Measurements from ENCODE around the gene ROR1.

ROR1 gene

DNA sequence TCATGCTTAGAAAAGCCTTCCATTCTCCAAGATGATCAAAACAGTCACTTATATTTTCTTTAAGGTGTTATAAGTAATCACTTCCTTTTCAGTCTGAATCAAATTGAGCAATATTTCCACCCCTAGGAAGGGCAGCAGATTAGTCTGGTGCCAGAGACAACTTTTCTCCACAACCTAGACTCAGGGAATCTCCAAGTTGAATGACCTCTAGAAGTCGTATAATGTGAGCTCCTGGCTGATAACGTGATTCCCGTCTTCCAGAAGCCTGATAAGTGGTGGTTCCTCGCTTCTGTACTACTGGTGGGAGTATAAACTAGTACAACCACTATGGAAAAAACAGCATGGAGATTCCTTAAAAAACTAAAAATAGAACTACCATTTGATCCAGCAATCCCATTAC, 251.2 kb downstream of the ROR1 start:
- no peak for DNase-seq (ENCODE audit: low read depth in 2 of 2)

DNA sequence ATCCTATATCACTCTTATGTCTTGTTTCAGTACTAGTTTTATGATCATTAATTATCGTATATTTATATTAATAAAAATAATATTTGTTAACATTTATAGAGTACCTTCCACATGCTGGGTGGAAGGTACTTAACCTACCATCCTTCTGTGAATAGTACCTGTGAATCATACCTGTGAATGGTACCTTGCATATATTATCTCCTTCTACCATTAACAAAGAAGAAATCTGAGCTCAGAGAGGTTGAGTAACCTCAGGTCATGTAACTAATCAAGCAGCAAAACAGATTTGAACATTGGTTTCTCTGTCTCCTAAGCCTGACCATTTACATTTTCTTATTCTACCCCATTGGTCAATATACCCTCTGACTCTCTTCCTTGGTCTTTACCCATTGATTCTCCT, 255.2 kb downstream of the ROR1 start:
- no peak for DNase-seq (ENCODE audit: low read depth in 2 of 2)

- no peak for DNase-seq (ENCODE audit: low read depth in 2 of 2)
Observed at GRCh38 chr1:64030411-64030810, 256.6 kb downstream of the ROR1 start.

- DNase-seq (ENCODE audit: low read depth in 2 of 2), result no peak
Observed at GRCh38 chr1:64031236-64031635, 257.4 kb downstream of the ROR1 start.

DNA sequence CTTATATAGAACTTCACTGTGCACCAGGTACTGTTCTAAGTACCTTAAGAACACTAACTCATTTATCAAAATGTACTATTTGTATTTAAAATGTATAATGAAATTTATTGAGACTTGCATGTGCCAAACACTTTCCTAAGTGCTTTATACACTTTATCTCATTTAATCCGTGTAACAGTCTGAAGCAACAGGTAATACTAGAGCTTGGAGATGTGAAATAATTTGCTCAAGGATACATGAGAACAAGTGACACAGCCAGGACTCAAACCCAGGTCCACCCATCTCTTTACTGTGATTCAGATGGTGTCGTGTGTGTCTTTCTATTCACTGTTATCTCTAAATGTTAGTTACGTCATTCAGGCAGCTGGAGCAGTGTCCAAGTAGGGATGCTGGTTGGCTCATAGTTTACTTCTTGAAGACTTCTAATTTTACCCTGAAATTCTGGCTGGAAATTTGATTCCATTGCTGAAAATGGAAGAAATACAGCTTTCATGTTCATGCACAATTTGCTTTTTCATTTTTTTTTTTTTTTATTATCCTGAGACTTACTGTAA, 259.9 kb downstream of the ROR1 start:
- DNase-seq (ENCODE audit: low read depth in 2 of 2), result no peak

GRCh38 chr1:64036549-64036948, 262.7 kb downstream of the ROR1 start:
- DNase-seq (ENCODE audit: low read depth in 2 of 2), result no peak

- DNase-seq (ENCODE audit: low read depth in 2 of 2), result no peak
Observed at GRCh38 chr1:64038119-64038518, 264.3 kb downstream of the ROR1 start.

- DNase-seq (ENCODE audit: low read depth in 2 of 2), result no peak
Observed at GRCh38 chr1:64038965-64039364, 265.1 kb downstream of the ROR1 start.

GRCh38 chr1:64039390-64039926, 265.6 kb downstream of the ROR1 start:
- DNase-seq (ENCODE audit: low read depth in 2 of 2), result no peak

- no peak for DNase-seq (ENCODE audit: low read depth in 2 of 2)
Observed at GRCh38 chr1:64041371-64042131, 267.7 kb downstream of the ROR1 start.

DNA sequence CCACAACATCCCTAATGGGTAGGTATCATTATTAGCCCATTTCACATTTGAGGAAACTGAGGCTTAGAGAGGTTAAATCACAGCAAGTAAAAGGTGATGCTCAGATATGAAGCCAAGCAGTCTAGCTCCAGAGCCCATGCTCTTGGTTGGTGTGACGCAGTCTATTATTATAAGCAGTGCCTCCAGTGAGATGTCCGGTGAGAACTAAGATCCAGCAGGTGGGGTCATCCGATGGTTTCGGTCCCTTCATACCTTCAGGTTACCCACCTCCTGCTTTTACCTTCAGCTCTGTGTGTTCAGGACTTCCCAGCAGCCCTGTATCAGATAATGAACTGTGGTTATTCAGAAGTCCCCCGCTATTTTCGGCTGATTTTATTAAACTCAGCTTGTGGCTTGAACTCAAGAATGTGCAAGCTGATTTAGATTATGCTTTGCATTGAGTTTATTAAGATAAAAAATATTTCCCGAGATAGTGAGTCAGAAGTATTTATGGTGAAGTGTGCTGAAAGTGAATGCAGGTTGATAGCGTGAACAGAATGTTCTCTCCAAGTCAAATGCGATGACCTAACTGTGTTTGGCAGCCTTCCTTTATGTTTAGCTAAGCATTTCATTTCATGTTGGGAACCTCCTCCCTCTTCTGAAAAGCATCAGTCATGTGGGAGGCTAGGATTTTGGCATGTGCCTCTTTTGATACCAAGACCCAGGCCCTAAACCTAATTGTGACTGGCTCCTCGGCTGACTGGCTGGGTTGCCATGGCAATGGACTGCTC, 268.7 kb downstream of the ROR1 start:
- DNase-seq (ENCODE audit: low read depth in 2 of 2), result no peak

DNA sequence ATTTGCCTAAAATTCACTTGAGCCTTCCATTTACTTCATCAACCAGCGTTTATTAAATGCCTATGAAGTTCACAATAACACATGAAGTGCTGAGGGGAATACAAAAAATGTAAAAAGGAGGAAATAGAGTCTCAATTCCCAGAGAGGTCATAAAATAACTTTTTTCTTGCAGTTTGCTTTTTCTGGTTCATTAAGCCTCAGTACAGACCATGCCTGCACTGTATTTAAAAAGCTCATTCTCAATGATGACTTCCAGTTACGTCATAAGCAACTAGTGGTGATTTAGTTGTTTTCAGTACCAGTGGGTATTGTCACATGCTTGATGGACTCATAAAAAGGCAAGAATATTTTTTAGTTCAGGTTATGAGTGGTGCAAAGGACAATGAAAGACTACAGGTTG, 269.5 kb downstream of the ROR1 start:
- DNase-seq (ENCODE audit: low read depth in 2 of 2), result no peak

DNA sequence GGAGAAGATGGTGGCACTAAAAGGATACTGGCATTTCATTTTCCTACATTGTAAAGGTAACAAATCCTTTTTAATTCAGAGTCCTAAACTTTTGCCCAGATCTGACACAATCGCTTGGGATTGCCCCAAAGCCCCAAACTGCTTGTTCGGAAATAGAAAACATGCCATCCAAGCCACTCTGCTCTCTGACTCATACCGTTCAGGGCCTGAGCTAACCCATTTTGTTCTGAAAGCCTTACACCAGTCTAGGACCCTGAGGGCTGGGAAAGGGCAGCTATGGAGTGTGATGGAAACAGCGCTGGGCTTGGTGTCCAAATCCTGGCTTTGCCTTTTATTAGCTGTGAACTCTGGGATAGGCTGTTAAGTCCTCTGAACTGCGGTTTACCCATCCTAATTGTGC, 270.2 kb downstream of the ROR1 start:
- no peak for DNase-seq (ENCODE audit: low read depth in 2 of 2)

- no peak for DNase-seq (ENCODE audit: low read depth in 2 of 2)
Observed at GRCh38 chr1:64046243-64046642, 272.4 kb downstream of the ROR1 start.

GRCh38 chr1:64046891-64047290, 273.1 kb downstream of the ROR1 start:
- no peak for DNase-seq (ENCODE audit: low read depth in 2 of 2)

DNA sequence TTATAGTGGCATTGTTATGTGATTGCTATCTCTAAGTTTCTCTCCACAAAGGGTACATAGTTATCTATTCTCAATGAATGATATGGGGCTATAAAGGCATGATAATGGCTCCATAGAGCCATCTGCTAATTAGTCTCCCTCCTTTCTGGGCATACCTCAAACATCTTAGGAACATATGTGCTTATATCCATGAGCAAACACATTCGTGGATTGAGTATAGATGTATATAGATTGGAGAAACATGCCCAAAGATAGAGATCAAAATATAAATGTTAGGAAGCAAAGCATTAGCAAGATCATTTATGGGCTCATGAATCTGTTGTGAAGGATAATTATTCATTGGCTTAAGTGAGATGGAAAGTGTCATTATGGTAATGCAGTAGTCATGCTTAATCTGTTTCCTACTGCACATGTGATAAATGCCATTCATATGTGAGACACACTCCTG, 273.8 kb downstream of the ROR1 start:
- DNase-seq (ENCODE audit: low read depth in 2 of 2), result no peak

GRCh38 chr1:64049900-64050540, 276.2 kb downstream of the ROR1 start:
- DNase-seq (ENCODE audit: low read depth in 2 of 2), result no peak

- no peak for DNase-seq (ENCODE audit: low read depth in 2 of 2)
Observed at GRCh38 chr1:64050601-64051000, 276.8 kb downstream of the ROR1 start.

DNA sequence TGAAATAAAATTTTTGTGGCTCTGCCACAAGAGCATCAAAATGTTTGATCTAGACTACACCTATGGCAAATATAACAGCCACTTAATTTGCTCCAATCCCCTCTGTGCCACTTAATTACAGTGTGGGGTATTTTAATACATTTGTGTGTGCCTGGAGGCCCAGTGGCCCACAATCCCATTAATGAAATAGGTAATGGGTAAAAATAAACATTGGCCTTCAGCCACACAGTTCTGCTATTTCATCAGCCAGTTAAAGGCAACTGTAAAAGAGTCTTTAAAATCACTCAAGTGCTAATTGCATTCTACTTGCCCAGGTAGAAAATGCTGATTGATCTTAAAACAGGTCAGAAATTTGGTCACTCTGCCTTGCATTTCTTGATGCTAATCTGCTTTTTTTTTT, 278.0 kb downstream of the ROR1 start:
- DNase-seq (ENCODE audit: low read depth in 2 of 2), result no peak

GRCh38 chr1:64052777-64053176, 279.0 kb downstream of the ROR1 start:
- DNase-seq (ENCODE audit: low read depth in 2 of 2), result no peak

DNA sequence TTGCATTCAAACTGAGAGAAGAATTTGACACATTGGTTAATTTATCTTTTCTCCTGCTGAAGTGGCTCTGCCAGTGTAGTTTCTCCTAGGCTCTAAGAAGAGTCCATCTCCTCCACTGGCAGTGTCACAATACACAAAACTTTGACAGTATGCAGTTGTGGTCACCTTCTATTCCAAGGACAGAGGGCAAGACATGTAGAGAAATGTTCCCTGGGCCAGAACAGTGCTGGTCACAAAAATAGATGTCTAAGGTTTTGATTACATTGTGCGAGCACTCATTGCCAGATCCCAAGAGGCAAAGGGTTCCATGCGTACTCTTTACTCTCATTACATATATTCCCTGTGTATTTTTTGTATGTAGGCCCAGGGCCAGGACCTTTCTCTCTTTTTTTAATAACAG, 281.5 kb downstream of the ROR1 start:
- no peak for DNase-seq (ENCODE audit: low read depth in 2 of 2)

- no peak for DNase-seq (ENCODE audit: low read depth in 2 of 2)
Observed at GRCh38 chr1:64059556-64059955, 285.7 kb downstream of the ROR1 start.

Measured in stimulated activated CD8-positive, alpha-beta memory T cell treated with anti-CD3 and anti-CD28 coated beads, Interleukin-15, amount 100 ng/mL, for 4 hours (primary cell).